Transverse colon (tissue), 4 donors: ENCODE measurements around the gene CD1E. TPM values are rescaled to one million over a fixed set of nuclear protein-coding genes. Genes with fewer than 3 reads are reported as not detected.

Experiments used
- DNase-seq: peaks from one replicate; pipeline ENCODE4 v3.0.0-alpha.2; 2019
- H3K27ac ChIP-seq, 4 donors: fragments of 200-600 bp; sonication (generic); 2 replicates each; pipeline ENCODE4 v1.5.1; 2016 to 2018; ENCODE audit warnings: inconsistent platforms in 4 of 4
- H3K27me3 ChIP-seq: fragments of 200-600 bp; sonication (generic); 2 replicates; pipeline ENCODE4 v1.5.1; 2017; ENCODE audit warnings: inconsistent platforms
- H3K36me3 ChIP-seq, 4 donors: fragments of 200-600 bp; sonication (generic); 2 replicates each; pipeline ENCODE4 v1.5.1; 2017 to 2019; ENCODE audit warnings: inconsistent platforms in 4 of 4
- H3K4me1 ChIP-seq, 4 donors: fragments of 200-600 bp; sonication (generic); 2 replicates each; pipeline ENCODE4 v1.5.1; 2017 to 2020; ENCODE audit warnings: inconsistent platforms in 4 of 4
- H3K4me3 ChIP-seq, 4 donors: fragments of 200-600 bp; sonication (generic); 1 replicate in 1 of 4; 2 replicates in 3 of 4; pipeline versions ENCODE4 v1.5.1 to v1.6.1; 2017 to 2019; ENCODE audit warnings: inconsistent platforms in 4 of 4
- H3K9me3 ChIP-seq, 2 donors: fragments of 200-600 bp; sonication (generic); 2 replicates each; pipeline ENCODE4 v1.5.1; 2017 to 2019; ENCODE audit warnings: inconsistent platforms in 2 of 2
- CTCF ChIP-seq, 5 experiments: fragments of 200-600 bp in 3 of 5; fragments of 450-650 bp in 2 of 5; sonication (generic) in 3 of 5; IDR thresholded peaks; 1 replicate in 2 of 5; 2 replicates in 3 of 5; pipeline ENCODE4 v1.5.1; 2016 to 2017; ENCODE audit warnings: antibody characterized with exemption in 5 of 5, inconsistent platforms in 3 of 5, mild to moderate bottlenecking in 2 of 5, moderate library complexity in 1 of 5
- EP300 ChIP-seq: sonication (generic); formaldehyde crosslinking; IDR thresholded peaks from one replicate; pipeline ENCODE4 v1.6.1; 2017; ENCODE audit warnings: antibody characterized with exemption, low read depth
- POLR2A ChIP-seq: fragments of 450-650 bp; IDR thresholded peaks from one replicate; pipeline ENCODE4 v1.6.1; 2016; ENCODE audit warnings: antibody characterized with exemption, mild to moderate bottlenecking, moderate library complexity
- POLR2AphosphoS5 ChIP-seq, 3 donors: sonication (generic); formaldehyde crosslinking; IDR thresholded peaks; one replicate each; pipeline ENCODE4 v1.6.1; 2016; ENCODE audit warnings: antibody characterized with exemption in 3 of 3
- WGBS, 2 donors: methylation state at CpG; one replicate each; pipeline ENCODE4 v1.1.5; 2018; ENCODE audit warnings: low coverage in 1 of 2; 5-methylcytosine and 5-hydroxymethylcytosine counted together
- in situ Hi-C, 4 donors: fragments of 200-750 bp; cut with MboI; loops; one replicate each; pipeline versions ENCODE4 v1.15.0 to v1.15.1; 2017; ENCODE audit warnings: low sequenced_read_pairs in 3 of 4, low pct_ligation_motif_present in 1 of 4, low pct_unique_long_range_greater_than_20kb in 1 of 4
- intact Hi-C: fragments of 100-400 bp; cut with DNase I; formaldehyde crosslinking; loops from one replicate; pipeline ENCODE4 v1.15.1; 2023; ENCODE audit warnings: low total_unique reads
- total RNA-seq, 4 donors: library from RNA; depleted of rRNA; stranded (reverse); fragments of >200 nt; gene quantifications; one replicate each; pipeline ENCODE4 v1.1.0, GENCODE V29; 2016

Gene CD1E
- total RNA-seq, 4 donors from 2014 or later = not detected

- no peak within 1 kb of the TSS for H3K27ac ChIP-seq
- intact Hi-C loops (no loop called here), in situ Hi-C loops (no loop called here)
- H3K4me1 ChIP-seq = no peaks in the 10 kb centered on the region
- WGBS, 2 donors = 81 to 86% methylated on average over 4 to 5 of the region's 5 CpGs
- H3K9me3 ChIP-seq = no peaks in the 10 kb centered on the region
- H3K36me3 ChIP-seq = no peaks in the 10 kb centered on the region
- TF ChIP-seq CTCF (IDR thresholded peaks at IDR 0.05) (no peak), POLR2A (no peak), POLR2AphosphoS5 (IDR thresholded peaks at IDR 0.05) (no peak), EP300 (no peak)
- no peak for DNase-seq
- no peaks in the 10 kb centered on the region for H3K27me3 ChIP-seq
- no peak within 1 kb of the TSS for H3K4me3 ChIP-seq
Observed at GRCh38 chr1:158398818-158399514, 45.3 kb downstream of the CD1E start, which contains the start of gene OR10T2. Gene OR10T2 (minus strand): TSS chr1:158399466. CDS start chr1:158399466, 0 bp downstream.

GRCh38 chr1:158400871-158401270, 47.2 kb downstream of the CD1E start:
- no peak for DNase-seq
- no peak overlapping the region for H3K4me3 ChIP-seq
- intact Hi-C loops (no loop called here), in situ Hi-C loops (no loop called here)
- H3K4me1 ChIP-seq = no peaks in the 10 kb centered on the region
- no peak overlapping the region for H3K27ac ChIP-seq
- 86% methylated on average over 3 of the region's 3 CpGs for WGBS, 2 donors
- no peaks in the 10 kb centered on the region for H3K36me3 ChIP-seq
- no peaks in the 10 kb centered on the region for H3K9me3 ChIP-seq
- TF ChIP-seq POLR2AphosphoS5 (IDR thresholded peaks at IDR 0.05) = no peak
- TF ChIP-seq CTCF (IDR thresholded peaks at IDR 0.05) = no peak
- TF ChIP-seq EP300 = no peak
- TF ChIP-seq POLR2A = no peak
- no peaks in the 10 kb centered on the region for H3K27me3 ChIP-seq

GRCh38 chr1:158407092-158407491, 53.4 kb downstream of the CD1E start:
- WGBS, 2 donors = 72 to 92% methylated on average over 5 of the region's 5 CpGs
- DNase-seq = no peak
- Histone ChIP-seq H3K4me1 (no peaks in the 10 kb centered on the region), H3K27ac (no peak overlapping the region), H3K4me3 (no peak overlapping the region), H3K27me3 (no peaks in the 10 kb centered on the region), H3K9me3 (no peaks in the 10 kb centered on the region), H3K36me3 (no peaks in the 10 kb centered on the region)
- in situ Hi-C loops (no loop called here), intact Hi-C loops (no loop called here)
- TF ChIP-seq POLR2A = no peak
- no peak for TF ChIP-seq EP300
- no peak for TF ChIP-seq POLR2AphosphoS5 (IDR thresholded peaks at IDR 0.05)
- no peak for TF ChIP-seq CTCF (IDR thresholded peaks at IDR 0.05)

Other genes with a start within 250 kb of the CD1E start
- gene CD1D, start 173.0 kb upstream of the CD1E start, total RNA-seq = 10 to 100 TPM in 1 of 4 donors, 1 to 10 TPM in 3; 1.4 to 11.2 (median 4.1) TPM
- not detected for gene CD1A, start 99.5 kb upstream of the CD1E start, total RNA-seq
- 1 to 10 TPM in 2 of 4 donors, not detected in 2; 2.1 to 7.1 TPM for gene CD1C, start 64.0 kb upstream of the CD1E start, total RNA-seq
- gene CD1B, start 22.4 kb upstream of the CD1E start, total RNA-seq = not detected
- gene OR10T2, start 45.6 kb downstream of the CD1E start, total RNA-seq = not detected
- gene OR10K2, start 72.3 kb downstream of the CD1E start, total RNA-seq = not detected
- not detected for gene OR10K1, start 107.9 kb downstream of the CD1E start, total RNA-seq
- gene OR10R2, start 118.3 kb downstream of the CD1E start, total RNA-seq = not detected
- not detected for gene OR6Y1, start 200.5 kb downstream of the CD1E start, total RNA-seq
- not detected for gene OR6P1, start 216.7 kb downstream of the CD1E start, total RNA-seq
- not detected for gene OR10X1, start 226.0 kb downstream of the CD1E start, total RNA-seq